OCI-LY1 (cell line): ENCODE results near the gene CLDN5.

Experiments used
- EZH2 ChIP-seq: fragments of 200-600 bp; sonication (generic), shearing (Covaris generic); IDR thresholded peaks from 2 replicates; pipeline ENCODE4 v1.8.0; 2017; ENCODE audit warnings: borderline replicate concordance, mixed run types, mild to moderate bottlenecking, antibody characterized with exemption, low read length, moderate library complexity, mixed read lengths
- TF ChIP-seq, protein P1 (sequence below): fragments of 200-600 bp; sonication (generic), shearing (Covaris generic); IDR thresholded peaks from 2 replicates; pipeline ENCODE4 v1.5.1; 2017; ENCODE audit warnings: mild to moderate bottlenecking, antibody characterized with exemption, low read length, moderate library complexity, mixed read lengths

- TF ChIP-seq, protein P1, sequence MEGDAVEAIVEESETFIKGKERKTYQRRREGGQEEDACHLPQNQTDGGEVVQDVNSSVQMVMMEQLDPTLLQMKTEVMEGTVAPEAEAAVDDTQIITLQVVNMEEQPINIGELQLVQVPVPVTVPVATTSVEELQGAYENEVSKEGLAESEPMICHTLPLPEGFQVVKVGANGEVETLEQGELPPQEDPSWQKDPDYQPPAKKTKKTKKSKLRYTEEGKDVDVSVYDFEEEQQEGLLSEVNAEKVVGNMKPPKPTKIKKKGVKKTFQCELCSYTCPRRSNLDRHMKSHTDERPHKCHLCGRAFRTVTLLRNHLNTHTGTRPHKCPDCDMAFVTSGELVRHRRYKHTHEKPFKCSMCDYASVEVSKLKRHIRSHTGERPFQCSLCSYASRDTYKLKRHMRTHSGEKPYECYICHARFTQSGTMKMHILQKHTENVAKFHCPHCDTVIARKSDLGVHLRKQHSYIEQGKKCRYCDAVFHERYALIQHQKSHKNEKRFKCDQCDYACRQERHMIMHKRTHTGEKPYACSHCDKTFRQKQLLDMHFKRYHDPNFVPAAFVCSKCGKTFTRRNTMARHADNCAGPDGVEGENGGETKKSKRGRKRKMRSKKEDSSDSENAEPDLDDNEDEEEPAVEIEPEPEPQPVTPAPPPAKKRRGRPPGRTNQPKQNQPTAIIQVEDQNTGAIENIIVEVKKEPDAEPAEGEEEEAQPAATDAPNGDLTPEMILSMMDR: no peak
- TF ChIP-seq EZH2: no peak
Measured at GRCh38 chr22:19568337-19569275, 44.4 kb upstream of the CLDN5 start.
